Measurements from ENCODE around the gene MYCN.

- no peak for TF ChIP-seq CTCF (IDR thresholded peaks at IDR 0.05)
- TF ChIP-seq REST (IDR thresholded peaks at IDR 0.05; ENCODE audit: low read depth, low read length) = no peak
- TF ChIP-seq POLR2AphosphoS5 (IDR thresholded peaks at IDR 0.05; ENCODE audit: low read depth, low read length) = no peak
- TF ChIP-seq EZH2phosphoT487 (IDR thresholded peaks at IDR 0.05; ENCODE audit: borderline replicate concordance, low read depth) = no peak
- no peak for TF ChIP-seq TCF12 (IDR thresholded peaks at IDR 0.05)
- no peak for TF ChIP-seq RXRA (IDR thresholded peaks at IDR 0.05; ENCODE audit: borderline replicate concordance, low read depth)
- no peak for TF ChIP-seq ELF1 (IDR thresholded peaks at IDR 0.05)
- TF ChIP-seq EP300 (IDR thresholded peaks at IDR 0.05; ENCODE audit: borderline replicate concordance in 1 of 2, low read depth in 1 of 2, low read length in 1 of 2) = no peak
- no peak for TF ChIP-seq YY1 (IDR thresholded peaks at IDR 0.05; ENCODE audit: low read depth)
- no peak for TF ChIP-seq USF1 (IDR thresholded peaks at IDR 0.05; ENCODE audit: borderline replicate concordance, low read depth)
Observed at GRCh38 chr2:15949126-15949525, 8.8 kb downstream of the MYCN start.
